ENCODE measurements around the gene MYO7A.

DNA sequence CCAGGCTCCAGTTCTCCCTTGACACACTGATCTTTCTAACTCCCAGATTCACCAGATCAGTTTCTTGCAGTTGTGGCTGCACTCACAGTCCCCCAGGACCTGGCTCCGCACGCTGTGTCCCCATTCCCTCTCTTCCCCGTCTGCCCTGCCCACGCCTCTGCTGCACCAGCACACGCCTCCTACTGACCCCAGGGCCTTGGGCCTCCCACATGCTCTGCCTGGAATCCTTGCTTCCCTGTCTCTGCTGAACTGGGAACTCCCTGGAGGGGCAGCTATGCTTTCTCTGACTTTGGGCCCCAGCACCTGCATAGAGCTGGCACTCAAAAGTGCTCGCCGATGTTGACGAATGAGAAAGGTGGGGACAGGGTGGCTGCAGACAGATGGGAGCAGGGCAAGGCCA, 68.9 kb downstream of the MYO7A start:
- TF ChIP-seq, protein P1, sequence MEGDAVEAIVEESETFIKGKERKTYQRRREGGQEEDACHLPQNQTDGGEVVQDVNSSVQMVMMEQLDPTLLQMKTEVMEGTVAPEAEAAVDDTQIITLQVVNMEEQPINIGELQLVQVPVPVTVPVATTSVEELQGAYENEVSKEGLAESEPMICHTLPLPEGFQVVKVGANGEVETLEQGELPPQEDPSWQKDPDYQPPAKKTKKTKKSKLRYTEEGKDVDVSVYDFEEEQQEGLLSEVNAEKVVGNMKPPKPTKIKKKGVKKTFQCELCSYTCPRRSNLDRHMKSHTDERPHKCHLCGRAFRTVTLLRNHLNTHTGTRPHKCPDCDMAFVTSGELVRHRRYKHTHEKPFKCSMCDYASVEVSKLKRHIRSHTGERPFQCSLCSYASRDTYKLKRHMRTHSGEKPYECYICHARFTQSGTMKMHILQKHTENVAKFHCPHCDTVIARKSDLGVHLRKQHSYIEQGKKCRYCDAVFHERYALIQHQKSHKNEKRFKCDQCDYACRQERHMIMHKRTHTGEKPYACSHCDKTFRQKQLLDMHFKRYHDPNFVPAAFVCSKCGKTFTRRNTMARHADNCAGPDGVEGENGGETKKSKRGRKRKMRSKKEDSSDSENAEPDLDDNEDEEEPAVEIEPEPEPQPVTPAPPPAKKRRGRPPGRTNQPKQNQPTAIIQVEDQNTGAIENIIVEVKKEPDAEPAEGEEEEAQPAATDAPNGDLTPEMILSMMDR (IDR thresholded peaks at IDR 0.05): no peak
- TF ChIP-seq POLR2A (IDR thresholded peaks at IDR 0.05): no peak

Data from thyroid gland (tissue), 4 donors.